Measurements from ENCODE around the gene MPP4. TPM values are rescaled to one million over a fixed set of nuclear protein-coding genes. Genes with fewer than 3 reads are reported as not detected.

Gene MPP4
- total RNA-seq, 1 donor, result 1.1 TPM

DNA sequence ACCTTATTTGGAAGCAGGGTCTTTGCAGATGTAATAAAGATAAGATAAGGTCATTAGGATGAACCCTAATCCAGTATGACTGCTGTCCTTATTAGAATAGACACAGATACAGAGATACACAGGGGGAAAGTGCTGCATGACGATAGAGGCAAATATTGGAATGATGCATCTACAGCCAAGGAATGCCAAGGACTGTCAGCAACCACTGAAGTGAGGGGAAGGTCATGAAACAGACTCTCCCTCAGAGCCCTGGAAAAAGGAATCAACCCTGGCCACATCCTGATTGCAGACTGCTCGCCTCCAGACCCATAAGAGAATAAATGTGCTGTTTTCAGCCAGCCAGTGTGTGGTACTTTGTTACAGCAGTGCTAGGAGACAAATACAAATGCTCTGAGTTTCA lies 69.9 kb downstream of the MPP4 start:
- DNase-seq (ENCODE audit: insufficient read length, low spot score, missing footprints), result peak; percentile 46
- no peaks in the 10 kb centered on the region for H3K27me3 ChIP-seq (ENCODE audit: insufficient read depth, low read length)
- no peak overlapping the region for H3K4me2 ChIP-seq (ENCODE audit: insufficient read depth, low read length)
- no peak overlapping the region for H3K27ac ChIP-seq (ENCODE audit: low read depth, low read length)
- no peaks in the 10 kb centered on the region for H3K9me3 ChIP-seq (ENCODE audit: low read depth, low read length)
- peaks cover 70% of the 10 kb centered on the region for H3K36me3 ChIP-seq (ENCODE audit: insufficient read depth, low read length)
- H3K4me3 ChIP-seq (ENCODE audit: insufficient read depth, low read length), result no peak overlapping the region
- TF ChIP-seq, protein P1, sequence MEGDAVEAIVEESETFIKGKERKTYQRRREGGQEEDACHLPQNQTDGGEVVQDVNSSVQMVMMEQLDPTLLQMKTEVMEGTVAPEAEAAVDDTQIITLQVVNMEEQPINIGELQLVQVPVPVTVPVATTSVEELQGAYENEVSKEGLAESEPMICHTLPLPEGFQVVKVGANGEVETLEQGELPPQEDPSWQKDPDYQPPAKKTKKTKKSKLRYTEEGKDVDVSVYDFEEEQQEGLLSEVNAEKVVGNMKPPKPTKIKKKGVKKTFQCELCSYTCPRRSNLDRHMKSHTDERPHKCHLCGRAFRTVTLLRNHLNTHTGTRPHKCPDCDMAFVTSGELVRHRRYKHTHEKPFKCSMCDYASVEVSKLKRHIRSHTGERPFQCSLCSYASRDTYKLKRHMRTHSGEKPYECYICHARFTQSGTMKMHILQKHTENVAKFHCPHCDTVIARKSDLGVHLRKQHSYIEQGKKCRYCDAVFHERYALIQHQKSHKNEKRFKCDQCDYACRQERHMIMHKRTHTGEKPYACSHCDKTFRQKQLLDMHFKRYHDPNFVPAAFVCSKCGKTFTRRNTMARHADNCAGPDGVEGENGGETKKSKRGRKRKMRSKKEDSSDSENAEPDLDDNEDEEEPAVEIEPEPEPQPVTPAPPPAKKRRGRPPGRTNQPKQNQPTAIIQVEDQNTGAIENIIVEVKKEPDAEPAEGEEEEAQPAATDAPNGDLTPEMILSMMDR (IDR thresholded peaks at IDR 0.05; ENCODE audit: extremely low read depth, low read depth, low read length), result no peak
- no peaks in the 10 kb centered on the region for H4K20me1 ChIP-seq (ENCODE audit: insufficient read depth, low read length)
- H2AFZ ChIP-seq (ENCODE audit: low read length), result no peak overlapping the region
- H3K79me2 ChIP-seq (ENCODE audit: insufficient read depth, low read length), result no peaks in the 10 kb centered on the region
- peaks cover 4% of the 10 kb centered on the region for H3K4me1 ChIP-seq (ENCODE audit: insufficient read depth, low read length)

GRCh38 chr2:201622306-201622970 lies 76.0 kb downstream of the MPP4 start:
- TF ChIP-seq, protein P1 (IDR thresholded peaks at IDR 0.05; ENCODE audit: extremely low read depth, low read depth, low read length), result no peak
- Histone ChIP-seq H3K4me2 (ENCODE audit: insufficient read depth, low read length) (no peak overlapping the region), H3K4me1 (ENCODE audit: insufficient read depth, low read length) (peaks cover 26% of the 10 kb centered on the region), H3K27ac (ENCODE audit: low read depth, low read length) (peak overlapping the region; percentile 29), H3K27me3 (ENCODE audit: insufficient read depth, low read length) (no peaks in the 10 kb centered on the region), H2AFZ (ENCODE audit: low read length) (no peak overlapping the region), H3K9me3 (ENCODE audit: low read depth, low read length) (no peaks in the 10 kb centered on the region), H4K20me1 (ENCODE audit: insufficient read depth, low read length) (no peaks in the 10 kb centered on the region), H3K79me2 (ENCODE audit: insufficient read depth, low read length) (no peaks in the 10 kb centered on the region), H3K4me3 (ENCODE audit: insufficient read depth, low read length) (no peak overlapping the region), H3K36me3 (ENCODE audit: insufficient read depth, low read length) (peaks cover 27% of the 10 kb centered on the region)
- no peak for DNase-seq (ENCODE audit: insufficient read length, low spot score, missing footprints)

DNA sequence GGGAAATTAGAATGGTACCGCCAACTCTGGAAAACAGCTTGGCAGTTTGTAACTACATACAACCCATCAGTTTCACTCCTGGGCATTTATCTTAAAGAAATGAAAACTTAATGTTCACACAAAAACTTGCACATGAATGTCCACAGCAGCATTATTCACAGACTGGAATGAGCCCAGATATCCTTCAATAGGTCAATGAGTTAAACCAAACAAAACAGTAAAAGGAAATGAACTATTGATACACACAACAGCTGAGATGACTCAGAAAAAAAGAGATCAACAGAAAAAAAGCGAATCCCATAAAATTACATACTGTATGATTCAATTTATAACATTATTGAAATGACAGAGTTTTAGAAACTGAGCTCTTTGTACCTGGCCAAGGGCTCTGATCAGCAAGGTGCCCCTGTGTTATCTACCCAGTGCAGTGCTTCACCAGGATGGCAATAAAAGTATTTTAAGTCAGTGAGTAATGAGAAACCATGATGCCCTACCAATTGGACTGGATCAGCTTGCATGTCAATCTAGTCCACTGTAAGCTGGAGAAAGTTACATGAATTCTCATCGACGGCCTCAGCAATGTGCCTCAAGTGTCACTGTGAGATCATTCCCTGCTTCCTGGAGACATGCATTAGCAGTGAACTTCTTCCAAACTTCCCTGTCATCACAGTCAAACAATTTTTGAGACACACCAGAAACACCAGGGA lies 77.0 kb downstream of the MPP4 start:
- TF ChIP-seq, protein P1 (IDR thresholded peaks at IDR 0.05; ENCODE audit: extremely low read depth, low read depth, low read length), result no peak

More for the DNA sequence above, 77.0 kb downstream of the MPP4 start:
- H4K20me1 ChIP-seq (ENCODE audit: insufficient read depth, low read length), result no peaks in the 10 kb centered on the region
- H3K4me2 ChIP-seq (ENCODE audit: insufficient read depth, low read length), result no peak overlapping the region
- no peaks in the 10 kb centered on the region for H3K79me2 ChIP-seq (ENCODE audit: insufficient read depth, low read length)
- no peaks in the 10 kb centered on the region for H3K27me3 ChIP-seq (ENCODE audit: insufficient read depth, low read length)
- no peaks in the 10 kb centered on the region for H3K9me3 ChIP-seq (ENCODE audit: low read depth, low read length)
- no peak overlapping the region for H2AFZ ChIP-seq (ENCODE audit: low read length)
- peaks cover 26% of the 10 kb centered on the region for H3K4me1 ChIP-seq (ENCODE audit: insufficient read depth, low read length)
- H3K27ac ChIP-seq (ENCODE audit: low read depth, low read length), result no peak overlapping the region
- DNase-seq (ENCODE audit: insufficient read length, low spot score, missing footprints), result peak; percentile 70
- H3K36me3 ChIP-seq (ENCODE audit: insufficient read depth, low read length), result peaks cover 22% of the 10 kb centered on the region
- no peak overlapping the region for H3K4me3 ChIP-seq (ENCODE audit: insufficient read depth, low read length)

All from osteoblast (primary cell).